Frontal cortex (tissue), 4 donors: Measurements from ENCODE around the gene ARSB. TPM values are rescaled to one million over a fixed set of nuclear protein-coding genes. Genes with fewer than 3 reads are reported as not detected.

ENCODE experiments used
- DNase-seq, 2 donors: peaks; one replicate each; pipeline ENCODE4 v3.0.0; 2012; ENCODE audit warnings: low spot score in 2 of 2
- FAIRE-seq: peaks from 2 replicates; lab custom pipeline; 2012; peaks lifted over from hg19 to GRCh38; lab: Jason Lieb, UNC
- total RNA-seq: library from RNA; depleted of rRNA; stranded (reverse); fragments of >200 nt; gene quantifications from one replicate; pipeline ENCODE4 v1.2.3, GENCODE V29; 2014
- donor health status: control.
- donor health status: control.
- donor health status: control.

The ARSB gene
- 20.4 TPM for total RNA-seq

DNA sequence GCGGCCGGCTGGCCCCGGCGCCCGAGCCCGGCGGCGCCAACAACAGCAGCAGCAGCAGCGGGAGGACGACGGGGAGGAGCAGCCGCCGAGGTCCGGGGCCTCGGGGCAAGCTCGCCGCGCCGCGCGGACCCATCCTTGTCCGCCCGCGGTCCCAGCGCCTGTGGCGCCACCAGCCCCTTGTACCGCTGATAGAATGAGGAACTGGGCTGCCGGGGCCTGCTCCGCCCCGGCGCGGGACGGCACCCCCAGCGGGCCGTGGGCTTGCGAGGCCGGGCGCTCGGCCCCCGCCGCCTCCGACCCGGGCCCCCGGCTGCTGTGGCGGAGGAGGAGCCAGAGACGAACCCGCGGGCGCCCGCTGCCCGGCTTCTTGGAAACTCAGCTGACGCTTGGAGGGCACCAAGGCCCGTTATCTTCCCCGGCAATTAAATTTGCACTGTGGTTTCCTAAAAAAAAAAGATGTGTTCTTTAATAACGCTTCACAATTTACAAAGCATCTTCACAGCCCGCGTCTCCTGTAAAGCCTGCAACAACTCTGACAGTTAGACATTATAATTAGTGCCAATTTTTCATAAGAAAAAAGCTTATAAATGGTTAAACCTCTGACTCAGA, at the start of gene ARSB:
Gene ARSB (minus strand): TSS at position 195 of the 609 bp plus-strand sequence. CDS start 62 bp downstream, at position 133.
- FAIRE-seq (no peak), DNase-seq (peak in 1 of 2 donors; percentile 44)

DNA sequence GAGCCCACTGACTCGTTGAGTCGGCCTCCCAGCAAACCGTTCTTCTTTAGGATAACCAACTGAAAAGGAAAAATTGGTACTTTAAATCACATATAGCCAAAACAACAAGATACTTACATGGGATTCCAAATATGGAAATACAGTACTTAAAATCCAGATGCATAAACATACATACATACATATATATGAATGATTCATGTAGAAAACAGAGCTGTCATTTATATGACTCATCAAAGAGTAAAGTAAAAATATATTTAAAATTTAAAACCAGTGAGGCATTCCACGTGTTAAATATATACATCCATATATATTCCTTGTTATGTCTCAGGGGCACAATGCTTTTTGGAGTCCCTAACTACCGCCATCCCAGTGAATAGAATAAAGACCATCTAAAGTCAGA, 47.7 kb upstream of the ARSB start:
- DNase-seq: no peak
- FAIRE-seq: no peak

DNA sequence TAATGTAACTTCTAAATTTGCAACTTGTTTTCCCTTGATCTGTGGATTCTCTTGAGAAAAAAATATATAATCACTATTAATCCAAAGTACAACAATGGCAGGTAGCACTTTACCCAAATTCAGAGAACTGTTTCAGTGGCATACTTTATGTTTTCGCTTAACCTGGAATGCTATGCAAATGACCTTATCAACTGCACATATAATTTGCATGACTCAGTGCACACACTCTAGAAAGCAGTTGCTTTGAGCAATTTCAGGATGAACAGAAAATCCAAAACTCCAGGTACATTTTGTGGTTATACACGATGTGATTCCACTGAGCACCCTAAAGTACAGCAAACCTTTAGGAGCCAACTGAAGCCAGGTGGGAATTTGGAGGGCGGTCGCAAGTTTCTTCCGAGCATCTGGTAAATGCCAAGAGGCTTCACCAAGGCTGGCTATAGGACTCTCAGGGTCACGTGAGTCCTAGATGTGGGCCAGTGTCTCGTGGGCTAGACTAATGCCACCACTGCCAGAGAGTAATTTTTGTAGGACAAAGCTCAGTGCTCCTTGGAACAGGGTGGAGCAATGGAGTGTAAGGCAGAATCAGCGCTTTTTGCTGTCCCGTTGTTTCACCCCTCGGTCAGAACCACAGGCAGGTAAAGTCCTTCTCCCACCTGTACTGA, 47.1 kb upstream of the ARSB start:
- no peak for DNase-seq
- no peak for FAIRE-seq

DNA sequence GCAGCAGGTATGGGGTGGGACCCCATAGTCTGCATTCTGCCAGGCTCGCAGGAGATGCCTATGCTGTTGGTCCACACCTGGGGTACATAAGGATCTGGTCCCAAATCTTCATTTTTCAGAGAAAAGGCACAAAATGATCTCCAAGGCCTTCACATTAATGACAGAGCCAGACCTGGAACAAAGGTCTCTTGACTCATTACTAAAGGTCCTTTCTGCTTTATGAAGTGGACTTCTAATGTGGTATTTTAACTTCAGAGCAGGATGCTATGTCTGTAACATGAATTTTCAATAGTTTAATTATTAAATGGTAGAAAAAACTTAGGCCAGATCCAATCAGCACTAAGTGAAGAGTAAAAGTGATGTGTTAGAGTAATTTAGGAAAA, 46.4 kb upstream of the ARSB start:
- FAIRE-seq (no peak), DNase-seq (no peak)

DNA sequence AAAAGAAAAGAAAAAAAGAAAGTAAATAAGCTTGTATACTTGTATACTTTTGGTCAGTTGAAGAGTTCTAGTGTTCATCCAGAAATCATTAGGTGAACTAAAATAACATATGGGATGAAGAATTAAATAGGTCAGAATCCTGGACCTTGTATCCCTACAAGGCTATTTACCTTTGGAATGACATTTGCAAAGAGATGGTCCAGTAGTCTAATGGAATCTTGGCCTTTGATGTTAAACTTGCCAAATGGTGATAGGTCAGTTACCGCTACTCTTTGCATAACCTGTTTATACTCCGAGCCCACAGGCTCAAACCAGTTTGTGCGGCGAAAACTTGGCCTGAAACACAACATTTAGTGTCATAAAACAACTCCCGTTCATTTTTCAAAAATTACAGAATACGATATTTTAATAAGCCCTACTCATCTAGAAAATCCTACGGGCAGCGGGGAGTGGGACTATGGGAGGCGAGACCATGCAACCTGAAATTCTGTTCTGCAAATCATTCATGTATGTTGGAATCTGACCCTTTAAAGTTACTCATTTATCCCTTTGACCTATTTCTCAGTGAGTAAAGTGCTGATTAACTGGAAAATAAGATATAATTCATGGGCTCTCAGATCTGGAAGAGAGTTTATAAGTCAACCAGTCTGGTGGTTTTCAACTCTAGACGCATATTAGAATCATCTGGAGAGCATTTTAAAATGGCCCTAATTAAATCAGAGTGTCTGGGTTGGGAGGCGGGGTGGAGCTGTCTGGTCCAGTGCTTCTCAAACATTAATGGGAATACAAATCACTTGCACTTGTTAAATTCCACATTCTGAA, 45.8 kb upstream of the ARSB start:
- DNase-seq: no peak
- FAIRE-seq: no peak

DNA sequence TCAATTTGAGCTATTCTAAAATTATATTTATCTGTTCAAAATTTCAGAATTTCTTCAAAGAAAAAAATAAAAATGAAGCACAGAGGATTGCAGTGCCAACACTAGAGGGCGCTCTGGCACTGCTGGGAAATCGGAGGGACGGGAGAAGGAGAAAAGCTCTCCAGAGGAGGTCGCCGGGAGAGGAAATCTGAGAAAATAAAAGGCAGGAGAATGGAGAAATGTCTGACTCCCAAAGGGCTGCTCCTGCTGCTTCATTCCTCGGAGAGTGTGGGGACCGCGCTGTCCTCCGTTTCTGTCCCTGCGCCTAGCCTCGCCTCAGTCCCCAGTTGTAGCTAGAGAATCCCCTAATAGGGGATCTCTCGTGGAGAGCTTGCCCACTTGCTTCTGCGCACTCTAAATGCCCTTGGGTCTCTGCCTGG, 40.0 kb upstream of the ARSB start:
- DNase-seq (peak; percentile 16 to 34), FAIRE-seq (peak; percentile 77)

DNA sequence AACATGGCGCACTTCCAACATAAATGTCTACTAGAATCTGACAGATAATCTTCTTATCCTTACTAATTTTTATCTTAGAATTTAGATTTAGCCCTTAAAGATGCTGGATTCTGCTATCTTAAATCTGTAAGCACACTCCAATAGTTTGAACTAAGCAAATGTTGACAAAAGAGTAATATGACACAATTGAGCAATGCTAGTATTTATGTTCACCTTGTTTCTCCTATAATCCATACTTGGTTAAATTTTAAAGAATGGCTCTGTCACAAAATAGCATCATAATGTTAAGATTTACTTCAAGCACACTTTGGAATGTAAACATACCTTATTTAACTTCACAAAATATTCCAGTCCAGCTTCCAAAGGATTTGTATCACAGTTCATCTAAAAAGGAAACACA, 38.8 kb upstream of the ARSB start:
- no peak for DNase-seq
- no peak for FAIRE-seq

DNA sequence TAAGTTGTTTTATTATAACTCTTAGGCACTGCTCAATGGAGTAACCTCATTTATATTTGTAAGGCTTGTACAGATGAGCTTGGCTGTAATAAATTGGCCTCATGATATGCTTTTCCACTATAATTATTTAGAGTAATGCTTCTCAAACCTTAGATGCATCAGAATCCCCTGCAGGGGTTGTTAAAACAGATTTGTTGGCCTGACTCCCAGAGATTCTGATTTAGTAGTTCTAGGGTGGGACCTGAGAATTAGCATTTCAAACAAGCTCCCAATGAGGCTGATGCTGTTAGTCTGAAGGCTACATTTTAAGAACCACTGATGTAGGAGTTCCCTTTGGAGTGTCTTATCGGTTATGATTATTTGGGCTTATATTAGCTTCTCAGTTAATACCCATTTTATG, 38.2 kb upstream of the ARSB start:
- no peak for DNase-seq
- FAIRE-seq: no peak

DNA sequence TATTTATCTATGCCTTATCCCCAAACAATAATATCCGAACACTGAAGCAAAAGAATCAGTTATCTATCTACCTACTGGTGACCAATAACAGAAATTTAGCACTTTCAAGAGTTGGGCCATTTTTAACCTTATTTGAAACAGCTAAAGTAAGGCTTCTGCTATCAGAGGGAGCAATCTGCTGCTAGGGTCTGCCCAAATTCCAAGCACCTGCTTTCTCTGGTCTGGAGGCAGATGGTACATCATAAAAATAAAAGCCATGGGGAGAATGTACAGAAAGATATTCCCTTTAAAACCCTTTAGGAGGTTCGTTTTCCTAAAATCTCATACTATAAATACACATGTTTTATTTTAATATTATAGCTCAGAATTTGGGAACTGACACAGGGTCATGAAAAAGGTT, 37.7 kb upstream of the ARSB start:
- DNase-seq: no peak
- no peak for FAIRE-seq

DNA sequence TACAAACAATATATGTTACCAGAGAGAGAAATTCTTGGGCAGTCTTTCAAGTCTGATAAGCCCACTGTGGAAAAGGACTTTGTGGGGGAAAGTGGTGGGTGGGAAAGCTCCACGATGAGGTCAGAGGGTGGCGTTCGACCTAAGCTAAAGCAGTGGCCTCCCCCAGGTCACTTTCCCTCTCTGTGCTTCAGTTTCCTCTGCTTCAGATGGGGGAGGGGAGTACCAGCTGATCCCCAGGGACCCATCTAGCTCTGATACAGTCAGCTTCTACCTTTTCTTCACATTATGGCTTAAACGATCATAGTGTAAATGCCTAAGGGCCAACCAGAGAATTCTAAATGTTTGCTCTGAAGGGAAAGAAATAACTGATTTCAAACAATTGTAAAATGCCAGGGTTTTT, 36.6 kb upstream of the ARSB start:
- DNase-seq (no peak), FAIRE-seq (no peak)

DNA sequence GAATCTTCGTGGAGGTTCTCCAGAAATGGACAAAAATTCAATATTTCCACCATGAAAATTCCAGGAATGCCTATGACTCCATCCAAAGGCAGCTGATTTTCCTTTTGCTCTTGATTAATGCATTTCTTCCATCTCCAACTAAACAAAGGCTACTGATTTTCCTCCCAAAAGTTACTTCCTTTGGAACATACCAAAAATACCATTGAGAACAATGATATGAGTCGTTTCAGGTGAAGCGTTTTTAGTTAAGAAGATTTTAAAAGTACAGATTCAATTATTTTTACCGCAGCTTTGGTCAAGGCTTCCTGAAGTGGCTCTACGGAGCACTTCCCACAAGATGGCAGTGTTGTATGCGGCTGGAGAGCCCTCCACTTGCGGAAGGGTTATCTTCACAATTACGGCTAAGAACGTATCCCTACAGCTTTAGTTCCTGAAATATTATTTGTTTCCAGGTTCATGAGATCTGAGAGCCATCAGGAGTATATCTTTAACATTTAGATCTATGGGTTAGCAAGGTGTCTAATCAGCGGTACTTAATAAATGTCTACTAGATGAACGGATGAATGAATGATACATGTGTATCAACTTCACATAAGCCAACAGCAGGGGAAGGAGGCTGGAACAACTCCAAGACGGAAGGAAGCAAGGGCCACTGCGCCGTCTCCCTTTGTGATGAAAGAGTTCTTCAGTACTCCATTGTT, 35.9 kb upstream of the ARSB start:
- peak; percentile 10 to 38 for DNase-seq
- FAIRE-seq: no peak

DNA sequence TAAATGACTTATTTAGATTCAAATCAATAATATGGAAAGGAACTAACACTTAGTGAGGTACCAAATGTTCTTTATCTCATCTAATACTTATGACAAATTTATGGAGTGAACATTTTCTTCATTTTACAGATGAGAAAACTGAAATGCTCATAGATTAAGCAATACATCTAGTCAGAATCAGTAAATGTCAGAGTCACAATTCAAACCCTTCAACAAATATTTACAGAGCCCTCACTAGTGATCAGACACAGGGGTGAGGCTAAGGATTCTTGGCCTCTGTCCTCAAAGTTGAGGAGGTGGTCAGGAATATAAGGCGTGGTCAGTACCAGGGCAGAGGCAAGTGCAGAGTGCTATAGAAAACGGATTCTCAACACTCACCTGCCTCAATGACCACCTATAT, 29.5 kb upstream of the ARSB start:
- FAIRE-seq (no peak), DNase-seq (no peak)

DNA sequence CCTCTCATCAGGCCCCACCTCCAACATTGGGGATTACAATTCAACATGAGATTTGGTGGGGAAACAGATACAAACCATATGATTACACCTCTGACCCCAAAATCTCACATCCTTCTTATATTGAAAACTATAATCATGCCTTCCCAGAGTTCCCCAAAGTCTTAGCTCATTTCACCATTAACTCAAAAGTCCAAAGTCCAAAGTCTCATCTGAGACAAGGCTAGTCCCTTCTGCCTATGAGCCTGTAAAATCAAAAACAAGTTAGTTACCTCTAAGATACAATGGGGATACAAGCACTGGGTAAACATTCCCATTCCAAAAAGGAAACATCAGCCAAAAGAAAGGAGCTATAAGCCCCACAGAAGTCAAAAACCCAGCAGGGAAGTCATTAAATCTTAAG, 26.8 kb upstream of the ARSB start:
- FAIRE-seq (no peak), DNase-seq (no peak)

DNA sequence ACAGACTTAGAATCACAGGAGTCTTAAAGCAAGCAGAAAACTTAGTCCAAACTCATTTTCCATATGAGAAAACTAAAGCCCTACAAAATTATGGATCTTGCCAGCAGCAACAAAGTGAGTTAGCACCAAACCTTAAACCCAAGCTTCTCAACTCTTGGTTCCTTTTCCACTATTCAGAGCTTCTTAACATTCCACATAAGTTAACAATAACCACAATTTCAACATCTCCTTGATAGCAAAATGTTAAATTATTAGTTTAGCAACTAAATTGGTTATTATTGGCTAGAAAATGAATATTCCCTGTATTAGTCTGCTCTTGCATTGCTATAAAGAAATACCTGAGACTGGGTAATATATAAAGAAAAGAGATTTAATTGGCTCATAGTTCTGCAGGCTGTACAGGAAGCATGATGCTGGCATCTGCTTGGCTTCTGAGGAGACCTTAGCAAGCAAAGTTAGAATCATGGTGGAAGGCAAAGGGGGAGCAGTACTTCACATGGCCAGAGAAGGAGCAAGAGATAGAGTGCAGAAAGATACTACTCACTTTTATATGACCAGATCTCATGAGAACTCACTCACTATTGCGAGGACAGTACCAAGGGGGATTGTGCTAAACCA, 26.2 kb upstream of the ARSB start:
- FAIRE-seq: no peak

DNA sequence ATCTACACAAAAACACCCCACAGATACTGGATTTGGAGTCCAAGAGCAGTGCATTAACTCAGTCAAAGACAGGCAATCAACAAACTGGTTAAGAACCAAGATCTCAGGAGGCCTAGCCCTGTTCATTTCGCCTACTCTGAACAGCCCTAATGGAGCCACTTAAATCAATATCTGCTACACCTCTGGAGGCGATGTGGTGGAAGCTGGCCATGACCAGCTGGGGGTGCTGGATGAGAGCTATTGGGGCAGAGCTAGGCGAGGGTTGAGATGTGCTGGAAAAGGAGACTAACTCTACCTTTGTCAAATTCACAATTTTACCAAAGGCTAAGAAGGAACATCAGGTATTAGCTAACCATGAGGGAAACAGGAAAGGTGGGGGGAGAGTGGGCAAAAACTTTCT, 23.3 kb upstream of the ARSB start:
- FAIRE-seq (no peak), DNase-seq (no peak)

More for the DNA sequence above, 26.2 kb upstream of the ARSB start:
- DNase-seq: no peak

DNA sequence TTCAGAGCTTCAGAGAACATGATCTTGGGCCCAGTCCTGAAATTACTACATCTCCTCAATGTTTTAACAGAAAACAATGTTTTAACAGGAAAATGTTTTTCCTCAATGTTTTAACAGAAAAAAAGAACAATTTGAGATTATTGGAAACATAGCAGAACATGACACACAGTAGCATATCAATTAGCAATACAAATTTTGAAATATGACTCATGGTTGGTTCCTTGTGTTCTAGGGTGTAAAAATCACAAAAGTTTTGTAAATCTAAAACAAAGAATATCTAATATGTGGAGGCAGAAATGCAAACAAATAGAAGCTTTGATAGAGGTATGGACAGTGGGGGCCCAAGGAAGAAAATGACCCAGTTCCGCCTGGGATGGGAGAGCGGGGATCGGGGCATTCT, 22.8 kb upstream of the ARSB start:
- DNase-seq: no peak
- no peak for FAIRE-seq

DNA sequence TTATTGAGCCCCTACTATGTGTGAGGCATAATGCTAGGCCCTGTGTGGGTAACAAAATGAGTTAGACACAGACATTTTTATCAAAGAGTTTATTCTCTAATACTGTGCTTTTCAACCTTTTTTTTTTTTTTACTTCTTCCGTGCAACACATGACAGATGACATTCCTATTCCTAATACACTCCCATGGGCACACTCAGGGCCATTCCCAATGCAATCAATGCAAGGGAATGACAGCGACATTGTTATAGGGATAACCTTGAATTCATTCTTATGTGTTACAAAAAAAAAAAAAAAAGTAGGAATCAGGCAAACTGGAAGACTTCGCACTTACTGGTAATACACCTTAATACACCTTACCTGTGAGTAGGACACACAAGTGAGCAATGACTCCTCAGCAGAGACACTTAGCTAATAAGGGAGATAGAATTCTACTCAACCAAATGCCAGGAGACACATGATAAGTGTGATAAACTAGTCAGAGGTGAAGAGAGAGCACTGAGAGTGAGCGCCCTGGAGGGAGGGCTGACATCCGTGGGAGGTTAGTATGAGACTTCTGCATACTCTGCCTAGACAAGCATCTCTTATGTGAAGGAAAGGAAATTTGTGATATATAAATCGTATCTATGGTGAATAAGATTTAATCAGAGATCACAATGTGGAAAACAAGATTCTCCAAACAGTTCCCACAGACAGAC, 21.0 kb upstream of the ARSB start:
- DNase-seq: no peak
- no peak for FAIRE-seq

DNA sequence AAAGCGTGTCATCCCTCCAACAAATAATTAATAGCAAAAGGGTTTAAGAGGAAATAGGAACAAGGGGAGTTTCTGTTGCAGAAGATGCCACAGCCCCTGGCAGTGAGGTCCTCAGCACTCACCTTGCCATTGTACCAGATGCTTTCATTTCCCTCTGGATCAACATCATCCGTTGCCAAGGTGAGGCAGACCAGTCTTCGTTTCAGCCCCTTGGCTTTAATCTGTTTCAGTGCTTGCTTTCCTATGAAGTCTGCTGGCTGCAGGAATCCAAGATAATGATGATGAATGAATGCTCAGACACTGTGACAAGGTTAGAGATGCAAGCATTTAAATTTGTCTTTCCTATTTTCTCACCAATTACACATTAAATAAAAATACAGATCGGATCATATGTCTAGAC, 20.0 kb upstream of the ARSB start:
- FAIRE-seq (no peak), DNase-seq (no peak)

DNA sequence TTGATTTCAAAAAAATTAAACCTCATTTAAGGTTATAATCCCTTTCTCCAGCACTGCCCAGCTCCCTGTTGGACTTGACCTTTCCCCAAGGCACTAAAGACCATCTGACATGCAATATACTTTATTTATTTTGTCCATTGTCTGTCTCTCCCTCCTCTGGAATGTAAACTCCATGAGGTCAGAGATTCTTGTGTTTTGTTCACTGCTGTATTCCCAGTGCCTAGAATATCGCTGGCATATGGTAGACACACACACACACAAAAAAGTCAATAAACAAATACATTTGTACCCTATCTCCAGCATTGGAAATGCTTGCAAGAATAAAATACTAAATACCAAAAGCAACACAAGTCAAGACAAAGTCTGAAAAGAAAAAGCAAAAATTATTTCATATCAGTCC, 17.3 kb upstream of the ARSB start:
- no peak for FAIRE-seq
- no peak for DNase-seq

DNA sequence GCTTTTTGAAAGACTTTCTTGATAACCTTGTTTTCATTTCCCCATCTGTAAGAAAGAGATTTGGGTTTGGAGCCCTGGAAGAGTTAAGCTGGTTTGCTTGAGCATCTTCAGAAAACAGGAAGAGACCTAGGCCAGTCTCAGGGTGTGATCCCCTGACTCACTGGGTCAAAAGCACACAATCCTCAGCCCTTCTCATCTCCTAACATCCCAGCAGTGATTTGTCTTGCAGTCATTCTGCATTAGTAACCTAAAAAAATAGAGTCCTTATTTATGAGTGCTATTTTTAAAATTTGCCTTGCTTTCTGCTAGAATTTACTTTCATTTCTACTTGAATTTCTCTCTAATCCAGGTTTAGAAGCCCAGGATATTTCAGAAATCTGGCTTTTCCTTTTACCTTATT, 16.4 kb upstream of the ARSB start:
- no peak for FAIRE-seq
- no peak for DNase-seq
